HCT116 (cell line): ENCODE measurements around the gene FPR1. TPM values are rescaled to one million over a fixed set of nuclear protein-coding genes. Genes with fewer than 3 reads are reported as not detected.

ENCODE experiments used
- ATAC-seq: fragments of 200-7000 bp; cut with Tn5 transposase; 2 replicates; pipeline ENCODE4 v1.9.1; 2020; ENCODE audit warnings: mild to moderate bottlenecking, moderate library complexity
- BruUV-seq: library from RNA; stranded (reverse); fragments of 400-500 nt; replicated peaks from 2 replicates; lab custom pipeline; 2021; lab: Mats Ljungman, UMichigan
- CTCF ChIA-PET: fragments of 300-600 bp; sonication (Branson Sonifier 250); formaldehyde crosslinking; loops from one replicate; lab custom pipeline; 2021; ENCODE audit warnings: antibody characterized with exemption; lab: Charles Lee
- POLR2A ChIA-PET: fragments of 300-600, 350-600 bp; sonication (Branson Sonifier 250); formaldehyde crosslinking; loops from one replicate; lab custom pipeline; 2021; ENCODE audit warnings: antibody characterized with exemption; lab: Charles Lee
- RAD21 ChIA-PET, 2 experiments: fragments of 300-600 bp; sonication (Branson Sonifier 250); formaldehyde crosslinking; loops; one replicate each; lab custom pipeline; 2023; ENCODE audit warnings: low total read pairs in 2 of 2; ENCODE audit not compliant: uncharacterized antibody in 2 of 2, unreplicated experiment in 2 of 2, low non-redundant PET in 1 of 2; lab: Charles Lee
- DNase-seq: peaks from one replicate; pipeline ENCODE4 v3.0.0-alpha.2; 2010; ENCODE audit warnings: low read depth, low spot score
- H2AFZ ChIP-seq: fragments of 200-600 bp; shearing (Covaris generic), sonication (generic); 2 replicates; pipeline ENCODE4 v1.6.1; 2017; ENCODE audit warnings: low read depth, mixed run types, mixed read lengths, antibody characterized with exemption, low read length; ENCODE audit not compliant: poor library complexity, severe bottlenecking
- H3K27ac ChIP-seq: 2 replicates; pipeline ENCODE4 v1.5.1; 2012; ENCODE audit warnings: low read depth, low read length
- H3K27me3 ChIP-seq: fragments of 200-600 bp; sonication (generic); 2 replicates; pipeline ENCODE4 v1.6.1; 2016; ENCODE audit warnings: mixed run types, low read length, mixed read lengths; ENCODE audit not compliant: insufficient read depth
- H3K36me3 ChIP-seq, 2 experiments: fragments of 200-500 bp in 1 of 2; fragments of 200-600 bp in 1 of 2; sonication (Bioruptor generic) in 1 of 2; sonication (generic) in 1 of 2; 2 replicates each; pipeline versions ENCODE4 v1.5.1 to v1.6.1; 2014 to 2016; ENCODE audit warnings: low read length in 2 of 2, inconsistent platforms in 1 of 2, mixed read lengths in 1 of 2, mixed run types in 1 of 2; ENCODE audit not compliant: insufficient read depth in 2 of 2, control insufficient read depth in 1 of 2
- H3K4me1 ChIP-seq, 2 experiments: fragments of 200-600 bp in 1 of 2; sonication (generic) in 1 of 2; 2 replicates each; pipeline versions ENCODE4 v1.5.1 to v1.6.1; 2012 to 2017; ENCODE audit warnings: low read length in 2 of 2, inconsistent platforms in 1 of 2, mild to moderate bottlenecking in 1 of 2, mixed read lengths in 1 of 2, mixed run types in 1 of 2, moderate library complexity in 1 of 2; ENCODE audit not compliant: insufficient read depth in 2 of 2, control insufficient read depth in 1 of 2
- H3K4me2 ChIP-seq: fragments of 200-600 bp; sonication (generic); 2 replicates; pipeline ENCODE4 v1.6.1; 2017; ENCODE audit warnings: mixed run types, low read length, mixed read lengths
- H3K4me3 ChIP-seq, 2 experiments: fragments of 200-600 bp in 1 of 2; sonication (generic) in 1 of 2; replicated peaks in 1 of 2; 2 replicates each; pipeline ENCODE4 v1.5.1; 2011 to 2016; ENCODE audit warnings: low read length in 2 of 2, control low read depth in 1 of 2, low read depth in 1 of 2, mild to moderate bottlenecking in 1 of 2, mixed read lengths in 1 of 2, mixed run types in 1 of 2
- H3K79me2 ChIP-seq: fragments of 200-600 bp; sonication (generic); 2 replicates; pipeline ENCODE4 v1.6.1; 2017; ENCODE audit warnings: mild to moderate bottlenecking, mixed run types, low read length, moderate library complexity, mixed read lengths; ENCODE audit not compliant: insufficient read depth
- H3K9ac ChIP-seq: fragments of 200-600 bp; sonication (generic); 2 replicates; pipeline ENCODE4 v1.6.1; 2016; ENCODE audit warnings: low read length, mixed read lengths
- H3K9me2 ChIP-seq: fragments of 200-600 bp; sonication (generic), shearing (Covaris generic); 2 replicates; pipeline ENCODE4 v1.6.1; 2017; ENCODE audit warnings: mixed run types, mild to moderate bottlenecking, moderate library complexity; ENCODE audit not compliant: insufficient read depth
- H3K9me3 ChIP-seq, 2 experiments: fragments of 200-500 bp in 1 of 2; fragments of 200-600 bp in 1 of 2; sonication (Bioruptor generic) in 1 of 2; sonication (generic) in 1 of 2; 2 replicates each; pipeline ENCODE4 v1.6.1; 2014 to 2017; ENCODE audit warnings: low read length in 2 of 2, mixed read lengths in 2 of 2, inconsistent platforms in 1 of 2, low read depth in 1 of 2, mild to moderate bottlenecking in 1 of 2, mixed run types in 1 of 2, moderate library complexity in 1 of 2; ENCODE audit not compliant: control insufficient read depth in 1 of 2, insufficient read depth in 1 of 2
- H4K20me1 ChIP-seq: fragments of 200-600 bp; sonication (generic), shearing (Covaris generic); 2 replicates; pipeline ENCODE4 v1.6.1; 2017; ENCODE audit warnings: mixed run types, mild to moderate bottlenecking, moderate library complexity; ENCODE audit not compliant: insufficient read depth
- EGR1 ChIP-seq: IDR thresholded peaks from 2 replicates; pipeline ENCODE4 v1.6.1; 2012; ENCODE audit warnings: low read depth
- EZH2 ChIP-seq: fragments of 200-600 bp; sonication (generic); IDR thresholded peaks from 2 replicates; pipeline ENCODE4 v1.6.1; 2017; ENCODE audit warnings: antibody characterized with exemption, mixed run types
- JUND ChIP-seq: IDR thresholded peaks from 2 replicates; pipeline ENCODE4 v1.6.1; 2012
- MAX ChIP-seq: IDR thresholded peaks from 2 replicates; pipeline ENCODE4 v1.6.1; 2012
- SP1 ChIP-seq: IDR thresholded peaks from 2 replicates; pipeline ENCODE4 v1.6.1; 2012; ENCODE audit warnings: low read depth
- SRF ChIP-seq: IDR thresholded peaks from 2 replicates; pipeline ENCODE4 v1.6.1; 2012; ENCODE audit warnings: low read depth
- TCF7L2 ChIP-seq: IDR thresholded peaks from 2 replicates; pipeline ENCODE4 v1.7.0; 2011; ENCODE audit warnings: borderline replicate concordance, inconsistent platforms; ENCODE audit not compliant: insufficient read depth, insufficient read length; ENCODE audit errors: extremely low read depth
- YY1 ChIP-seq: IDR thresholded peaks from 2 replicates; pipeline ENCODE4 v1.6.1; 2011; ENCODE audit warnings: low read length, low read depth, moderate library complexity, mild to moderate bottlenecking; ENCODE audit not compliant: insufficient replicate concordance; ENCODE audit errors: extremely low read depth
- ZBTB33 ChIP-seq: IDR thresholded peaks from 2 replicates; pipeline ENCODE4 v1.6.1; 2011; ENCODE audit warnings: mild to moderate bottlenecking, low read length, moderate library complexity; ENCODE audit not compliant: insufficient replicate concordance; ENCODE audit errors: extremely low read depth
- ZFX ChIP-seq: fragments of 450-650 bp; IDR thresholded peaks from 2 replicates; pipeline ENCODE4 v1.6.1; 2017
- ZNF274 ChIP-seq: fragments of 200-500 bp; sonication (Bioruptor generic); IDR thresholded peaks from 2 replicates; pipeline ENCODE4 v1.6.1; 2014; ENCODE audit warnings: mild to moderate bottlenecking, low read depth, low read length, inconsistent platforms
- intact Hi-C: fragments of 100-400 bp; cut with micrococcal nuclease; formaldehyde crosslinking; loops from 2 replicates; pipeline ENCODE4 v1.10.0; 2022
- total RNA-seq: library from RNA; stranded (reverse); gene quantifications from one replicate; pipeline ENCODE4 v1.2.1, GENCODE V29; 2021; ENCODE audit not compliant: unreplicated experiment
- TF ChIP-seq, protein P1 (sequence below), 3 experiments: fragments of 200-600 bp in 1 of 3; sonication (generic) in 1 of 3; IDR thresholded peaks in 2 of 3; conservative IDR thresholded peaks in 1 of 3; 2 replicates each; pipeline ENCODE4 v1.5.1; 2012 to 2017; ENCODE audit warnings: low read depth in 2 of 3, low read length in 2 of 3, antibody characterized with exemption in 1 of 3, borderline replicate concordance in 1 of 3, control low read depth in 1 of 3, mild to moderate bottlenecking in 1 of 3, mixed read lengths in 1 of 3, mixed run types in 1 of 3, moderate library complexity in 1 of 3; ENCODE audit not compliant: insufficient read depth in 1 of 3

Gene FPR1
- total RNA-seq, 1 experiment from 2014 or later = not detected

DNA sequence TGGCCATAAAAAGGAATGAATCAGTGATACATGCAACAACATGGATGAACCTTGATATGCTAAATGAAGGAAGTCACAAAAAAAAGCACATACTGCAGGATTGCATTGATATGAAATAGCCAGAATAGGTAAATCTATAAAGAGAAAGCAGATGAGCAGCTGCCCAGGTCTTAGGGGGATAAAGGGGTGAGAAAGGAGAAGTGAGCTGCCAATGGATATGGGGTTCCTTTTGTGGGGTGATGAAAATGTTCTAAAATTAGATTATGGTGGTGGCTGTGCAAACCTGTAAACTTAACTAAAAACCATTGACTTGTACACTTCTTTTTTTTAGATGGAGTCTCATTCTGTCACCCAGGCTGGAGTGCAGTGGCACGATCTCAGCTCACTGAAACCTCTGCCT, 40.0 kb downstream of the FPR1 start:
- no peaks in the 10 kb centered on the region for H3K79me2 ChIP-seq
- no peak overlapping the region for H3K9ac ChIP-seq
- H3K4me1 ChIP-seq = peaks cover 9 to 17% of the 10 kb centered on the region in 2 experiments; a peak in 3 of 4 replicates
- ChIA-PET CTCF (no interaction called here), RAD21 (no interaction called here), POLR2A (no interaction called here)
- H3K9me3 ChIP-seq = no peaks in the 10 kb centered on the region
- intact Hi-C loops = loop anchor here (1.0 kb wide), 1 partner anchor 67 kb away; no protein-coding TSS in a partner anchor
- H3K27me3 ChIP-seq = no peaks in the 10 kb centered on the region
- ATAC-seq (no peak), DNase-seq (no peak)
- no peak overlapping the region for H3K27ac ChIP-seq
- no peak overlapping the region for H3K4me2 ChIP-seq
- TF ChIP-seq ZNF274 (no peak), YY1 (no peak), SRF (no peak), ZFX (no peak)
- TF ChIP-seq, protein P1, sequence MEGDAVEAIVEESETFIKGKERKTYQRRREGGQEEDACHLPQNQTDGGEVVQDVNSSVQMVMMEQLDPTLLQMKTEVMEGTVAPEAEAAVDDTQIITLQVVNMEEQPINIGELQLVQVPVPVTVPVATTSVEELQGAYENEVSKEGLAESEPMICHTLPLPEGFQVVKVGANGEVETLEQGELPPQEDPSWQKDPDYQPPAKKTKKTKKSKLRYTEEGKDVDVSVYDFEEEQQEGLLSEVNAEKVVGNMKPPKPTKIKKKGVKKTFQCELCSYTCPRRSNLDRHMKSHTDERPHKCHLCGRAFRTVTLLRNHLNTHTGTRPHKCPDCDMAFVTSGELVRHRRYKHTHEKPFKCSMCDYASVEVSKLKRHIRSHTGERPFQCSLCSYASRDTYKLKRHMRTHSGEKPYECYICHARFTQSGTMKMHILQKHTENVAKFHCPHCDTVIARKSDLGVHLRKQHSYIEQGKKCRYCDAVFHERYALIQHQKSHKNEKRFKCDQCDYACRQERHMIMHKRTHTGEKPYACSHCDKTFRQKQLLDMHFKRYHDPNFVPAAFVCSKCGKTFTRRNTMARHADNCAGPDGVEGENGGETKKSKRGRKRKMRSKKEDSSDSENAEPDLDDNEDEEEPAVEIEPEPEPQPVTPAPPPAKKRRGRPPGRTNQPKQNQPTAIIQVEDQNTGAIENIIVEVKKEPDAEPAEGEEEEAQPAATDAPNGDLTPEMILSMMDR (IDR thresholded peaks at IDR 0.05 in 2 of 3, conservative IDR thresholded peaks at IDR 0.05 in 1 of 3; ENCODE audit: borderline replicate concordance in 1 of 3, insufficient read depth in 1 of 3, low read depth in 2 of 3, low read length in 2 of 3) = no peak
- H2AFZ ChIP-seq = no peak overlapping the region
- no TSS peak for BruUV-seq
- H3K4me3 ChIP-seq = no peak overlapping the region
- H4K20me1 ChIP-seq = no peaks in the 10 kb centered on the region
- H3K9me2 ChIP-seq = no peaks in the 10 kb centered on the region
- no peaks in the 10 kb centered on the region for H3K36me3 ChIP-seq

DNA sequence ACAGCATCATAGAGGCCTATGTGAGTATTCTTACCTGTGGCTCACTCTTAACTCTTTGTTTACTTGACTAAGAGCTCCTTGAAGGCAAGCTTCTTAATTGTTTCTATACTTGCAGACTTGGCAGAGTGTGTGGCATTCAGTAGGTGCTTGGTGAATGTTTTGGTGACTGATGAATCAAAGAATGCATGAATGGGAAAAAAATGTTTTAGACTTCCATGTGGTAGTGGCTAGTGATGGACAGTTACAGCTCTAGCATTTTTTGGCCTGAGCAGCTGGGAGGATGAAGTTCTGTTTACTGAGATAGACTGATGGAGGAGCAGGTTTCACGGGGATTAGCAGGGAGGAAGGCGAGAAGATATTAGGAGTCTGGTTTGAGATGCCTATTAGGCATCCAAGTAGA, 41.5 kb downstream of the FPR1 start:
- RAD21 ChIA-PET = no interaction called here
- TF ChIP-seq SP1 (no peak), MAX (no peak), YY1 (no peak), EGR1 (no peak), ZBTB33 (no peak), TCF7L2 (no peak), ZFX (no peak), EZH2 (no peak), JUND (no peak), ZNF274 (no peak)
- TF ChIP-seq, protein P1 (IDR thresholded peaks at IDR 0.05 in 2 of 3, conservative IDR thresholded peaks at IDR 0.05 in 1 of 3; ENCODE audit: borderline replicate concordance in 1 of 3, insufficient read depth in 1 of 3, low read depth in 2 of 3, low read length in 2 of 3) = no peak

More for the DNA sequence above, 41.5 kb downstream of the FPR1 start:
- H3K9ac ChIP-seq = no peak overlapping the region
- ChIA-PET POLR2A (interaction anchor here (0.5 to 1.3 kb wide), 2 partner anchors 35 to 42 kb away, joined by 3 read pairs; partner anchors contain the start of gene FPR1), CTCF (no interaction called here)
- DNase-seq = no peak
- H4K20me1 ChIP-seq = no peaks in the 10 kb centered on the region
- 0 out of 4 replicates have a peak, but pooled peaks cover 0 to 3% of the 10 kb centered on the region in 2 experiments for H3K36me3 ChIP-seq
- H3K27me3 ChIP-seq = no peaks in the 10 kb centered on the region
- intact Hi-C loops = no loop called here
- peaks cover 12 to 20% of the 10 kb centered on the region in 2 experiments; a peak in 3 of 4 replicates for H3K4me1 ChIP-seq
- no TSS peak for BruUV-seq
- H3K9me3 ChIP-seq = no peaks in the 10 kb centered on the region
- H3K79me2 ChIP-seq = peaks cover under 1% of the 10 kb centered on the region; the same call in 1 of the 2 replicates
- no peak overlapping the region for H2AFZ ChIP-seq
- H3K4me2 ChIP-seq = no peak overlapping the region
- H3K27ac ChIP-seq = no peak overlapping the region
- H3K4me3 ChIP-seq = no peak overlapping the region
- no peaks in the 10 kb centered on the region for H3K9me2 ChIP-seq
- no peak for ATAC-seq
